Activated CD4-positive, CD25-positive, alpha-beta regulatory T cell treated with anti-CD3 and anti-CD28 coated beads, Interleukin-2, amount 50 U/mL, for 16 hours (primary cell): Measurements from ENCODE around the gene TCP1.
"Not testable (repeated sequence)": the region's sequence is repeated elsewhere in the genome, so short reads cannot be mapped to it uniquely, and the experiment has no call there.

Experiments used
- DNase-seq: peaks from one replicate; pipeline ENCODE4 v3.0.0-alpha.2; 2020; ENCODE audit warnings: low read depth, low spot score

TCP1 gene

DNA sequence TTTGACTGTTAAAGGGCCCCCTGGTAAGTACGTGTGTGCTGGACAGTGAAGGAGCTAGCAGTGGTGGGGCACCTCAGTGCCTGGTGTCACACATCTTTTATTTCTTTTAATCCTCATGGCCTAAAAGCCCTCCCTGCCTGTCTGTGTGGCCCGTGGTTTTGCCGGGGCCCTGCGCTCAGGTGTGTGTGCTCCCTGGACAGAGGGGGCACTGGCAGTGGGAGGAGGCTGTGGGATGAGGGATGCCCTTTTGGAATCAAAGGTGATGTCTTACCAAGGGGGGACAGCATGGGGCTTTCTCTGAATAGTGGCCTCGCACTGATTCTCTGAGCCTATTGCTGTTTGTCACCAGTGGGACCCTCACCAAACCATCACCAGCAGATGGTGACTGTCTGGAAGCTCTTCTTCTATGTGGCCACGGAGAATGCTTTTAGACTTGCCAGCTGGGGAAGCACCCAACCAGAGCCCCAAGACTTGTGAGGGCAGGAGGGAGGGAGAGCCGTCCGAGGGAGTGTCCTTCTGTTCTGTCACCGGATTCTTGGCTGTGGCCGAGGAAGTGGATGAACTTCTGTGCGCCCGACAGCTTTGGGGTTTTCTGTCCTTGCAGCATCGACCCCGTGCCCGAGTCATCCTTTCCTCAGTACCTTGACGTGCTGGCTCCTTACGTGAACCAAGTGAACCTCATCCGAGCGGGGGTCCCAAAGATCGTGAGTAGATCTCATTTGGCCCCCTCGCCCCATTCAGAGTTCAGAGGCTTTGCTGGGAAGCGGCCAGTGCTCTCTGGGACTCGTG is 28.7 kb upstream of the TCP1 start:
- no peak for DNase-seq

GRCh38 chr6:159816775-159817174 is 27.4 kb upstream of the TCP1 start:
- not testable (repeated sequence) for DNase-seq

DNA sequence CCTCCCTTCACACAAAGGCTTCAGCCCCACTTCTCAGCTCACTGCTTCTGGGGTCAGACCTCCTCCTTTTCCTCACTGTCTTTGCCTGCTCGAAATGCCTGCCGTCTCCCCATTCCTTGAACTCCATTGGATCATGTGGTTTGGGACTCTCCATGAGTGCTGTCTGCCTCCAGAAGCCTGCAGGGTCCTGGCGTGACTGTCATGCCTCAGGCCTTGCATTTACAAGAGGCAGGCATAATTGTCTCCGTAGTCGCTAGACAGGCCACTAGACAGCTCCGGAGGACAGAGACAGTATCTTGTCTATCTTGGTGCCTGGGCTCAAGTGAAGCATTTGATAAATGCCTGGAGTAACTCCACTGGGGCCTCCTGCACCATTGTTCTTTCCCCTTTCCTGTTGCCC is 26.0 kb upstream of the TCP1 start:
- no peak for DNase-seq

DNA sequence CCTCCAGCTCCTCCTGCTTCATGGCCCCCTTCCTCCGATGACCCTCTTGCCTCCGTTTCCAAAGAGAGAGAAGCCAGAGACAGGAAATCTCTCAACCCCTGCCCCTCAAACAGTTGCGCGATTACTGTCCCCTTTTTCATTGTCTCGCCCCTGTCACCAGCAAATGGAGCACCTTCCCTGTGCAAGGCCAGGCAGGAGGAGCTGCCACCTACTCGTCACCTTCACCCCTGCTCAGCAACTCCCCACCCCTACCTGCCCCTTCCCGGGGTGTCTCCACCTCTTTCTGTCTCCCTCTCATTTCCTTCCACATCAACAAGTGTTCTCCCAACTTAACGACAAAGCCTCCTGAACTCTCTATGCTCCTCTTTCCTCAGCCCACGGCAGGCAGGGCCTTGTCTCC is 24.4 kb upstream of the TCP1 start:
- DNase-seq: no peak

DNA sequence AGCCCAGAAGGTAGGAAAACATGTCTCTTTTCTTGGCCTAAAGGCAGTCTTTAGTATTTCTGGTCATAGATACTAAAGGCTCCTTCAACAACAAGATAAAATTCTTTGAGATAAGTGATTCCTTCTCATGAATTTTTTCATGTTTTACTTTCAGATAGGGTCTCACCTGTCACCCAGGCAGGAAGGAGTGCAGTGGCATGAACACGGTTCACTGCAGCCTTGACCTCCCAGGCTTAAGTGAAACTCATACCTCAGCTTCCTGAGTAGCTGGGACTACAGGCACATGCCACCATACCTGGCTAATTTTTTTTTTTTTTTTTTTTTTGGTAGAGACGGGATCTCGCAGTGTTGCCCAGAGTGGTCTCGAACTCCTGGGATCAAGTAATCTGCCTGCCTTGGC is 19.7 kb upstream of the TCP1 start:
- no peak for DNase-seq

GRCh38 chr6:159808647-159809046 is 19.2 kb upstream of the TCP1 start:
- DNase-seq: no peak

DNA sequence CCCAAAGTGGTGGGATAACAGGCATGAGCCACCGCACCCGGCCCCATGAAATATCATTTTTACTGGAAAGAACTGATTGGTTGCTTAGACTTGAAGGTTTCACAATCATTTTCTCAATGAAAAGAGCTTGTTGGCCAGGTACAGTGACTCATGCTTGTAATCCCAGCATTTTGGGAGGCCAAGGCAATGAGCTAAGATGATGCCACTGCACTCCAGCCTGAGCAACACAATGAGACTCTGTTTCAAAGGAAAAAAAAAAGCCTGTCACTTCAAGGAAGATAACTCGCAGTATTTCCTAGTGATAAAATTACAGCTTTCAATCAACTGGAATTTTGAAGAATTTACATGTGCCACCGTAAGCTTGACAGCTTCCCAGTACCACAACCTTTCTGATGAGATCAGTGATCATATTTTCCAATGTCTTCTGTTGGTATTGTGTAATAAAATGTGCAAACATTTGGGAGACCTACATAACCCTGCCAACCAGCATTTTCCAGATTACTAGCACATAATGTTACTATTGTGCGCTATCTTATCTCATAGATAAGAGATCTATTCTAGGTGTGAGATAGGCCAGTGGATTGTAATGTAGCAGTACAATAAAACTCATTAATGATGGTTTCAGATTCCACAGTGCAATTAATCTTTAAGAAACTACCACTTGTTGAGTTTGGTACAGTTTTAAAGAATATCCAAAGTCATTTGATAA is 17.9 kb upstream of the TCP1 start:
- no peak for DNase-seq

DNA sequence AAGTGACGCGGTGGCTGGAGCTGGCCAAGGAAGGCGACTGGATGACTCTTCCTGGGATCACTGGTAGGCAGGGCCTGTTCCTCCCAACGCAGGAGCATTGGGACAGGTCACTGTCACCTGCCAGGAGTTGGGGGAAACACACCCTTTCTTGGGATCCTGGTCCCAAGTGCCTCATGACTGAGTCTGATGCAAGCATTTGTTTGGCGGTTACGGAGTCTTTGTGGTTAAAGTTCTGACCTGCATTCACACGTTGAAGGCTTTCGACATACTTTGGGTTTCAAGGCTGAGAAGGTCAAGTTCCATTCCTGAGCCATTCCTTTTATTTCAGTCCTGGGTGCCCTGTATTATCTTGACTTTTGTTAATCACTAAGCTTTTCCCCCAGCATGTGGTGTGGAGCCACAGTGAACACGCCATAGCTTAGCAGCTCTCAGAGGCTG is 16.6 kb upstream of the TCP1 start:
- DNase-seq: no peak

DNA sequence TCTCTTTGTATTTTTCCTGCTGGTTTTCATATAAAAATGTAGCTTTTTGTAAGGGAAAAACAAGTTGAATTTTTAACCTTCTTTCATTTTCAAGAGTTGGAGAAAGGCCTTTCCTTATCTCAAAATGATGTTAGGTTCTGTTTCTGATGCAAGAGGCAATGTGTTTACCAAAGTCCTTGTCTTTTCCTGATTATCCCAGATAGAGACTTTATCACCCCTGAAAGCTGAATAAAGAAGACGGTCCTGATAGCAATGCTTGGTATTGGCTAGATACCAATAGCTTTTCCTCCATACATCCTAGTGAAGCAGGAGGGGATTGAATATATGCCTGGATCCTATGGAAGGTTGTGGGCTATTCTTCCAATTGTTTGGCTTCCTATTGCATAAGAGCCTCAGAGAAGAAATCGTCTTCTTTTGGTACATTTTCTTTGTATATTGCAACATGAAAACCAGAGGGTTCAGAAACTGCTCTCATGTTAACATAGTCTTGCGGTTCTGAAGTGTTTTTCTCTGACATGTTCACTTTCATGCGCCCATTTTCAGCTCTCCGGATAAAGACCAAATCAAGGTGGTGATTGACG is 16.1 kb upstream of the TCP1 start:
- DNase-seq: no peak

DNA sequence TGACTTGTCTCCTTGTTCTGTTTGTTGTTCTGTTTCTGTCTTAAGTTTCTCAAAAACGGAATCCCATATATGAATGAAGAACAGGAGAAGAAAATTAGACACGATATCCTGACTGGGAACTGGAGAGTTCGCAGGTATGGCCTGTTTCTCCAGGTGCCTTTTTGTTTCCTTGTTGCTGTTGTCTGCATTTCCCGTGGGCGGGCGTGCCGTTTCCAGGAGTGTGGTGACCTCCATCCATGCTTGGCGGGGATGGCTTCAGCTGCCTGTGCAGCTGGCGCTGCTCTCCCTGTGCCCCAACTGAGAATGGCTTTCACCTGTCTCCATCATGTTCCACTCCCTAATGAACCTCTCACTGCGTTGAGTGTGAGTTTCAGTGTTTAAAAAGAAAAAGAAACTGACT is 15.1 kb upstream of the TCP1 start:
- no peak for DNase-seq

DNA sequence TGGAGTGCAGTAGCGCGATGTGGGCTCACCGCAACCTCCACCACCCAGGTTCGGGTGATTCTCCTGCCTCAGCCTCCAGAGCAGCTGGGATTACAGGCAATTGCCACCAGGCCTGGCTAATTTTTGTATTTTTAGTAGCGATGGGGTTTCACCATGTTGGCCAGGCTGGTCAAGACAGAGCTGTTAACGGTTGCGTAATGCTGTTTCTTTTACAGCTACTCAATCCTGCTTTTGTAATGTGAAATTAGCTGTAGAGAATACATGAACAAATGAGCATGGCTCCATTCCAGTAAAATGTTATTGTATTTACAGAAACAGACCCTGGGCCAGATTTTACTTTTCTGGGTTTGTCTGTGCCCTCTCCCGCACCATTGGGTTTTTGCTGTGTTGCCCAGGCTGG is 12.5 kb upstream of the TCP1 start:
- no peak for DNase-seq

- DNase-seq: no peak
Observed at GRCh38 chr6:159800141-159800865, 10.9 kb upstream of the TCP1 start, which contains the start of gene PNLDC1. TSS of gene PNLDC1 (plus strand) at chr6:159800276. CDS start at chr6:159800308, 32 bp downstream.

DNA sequence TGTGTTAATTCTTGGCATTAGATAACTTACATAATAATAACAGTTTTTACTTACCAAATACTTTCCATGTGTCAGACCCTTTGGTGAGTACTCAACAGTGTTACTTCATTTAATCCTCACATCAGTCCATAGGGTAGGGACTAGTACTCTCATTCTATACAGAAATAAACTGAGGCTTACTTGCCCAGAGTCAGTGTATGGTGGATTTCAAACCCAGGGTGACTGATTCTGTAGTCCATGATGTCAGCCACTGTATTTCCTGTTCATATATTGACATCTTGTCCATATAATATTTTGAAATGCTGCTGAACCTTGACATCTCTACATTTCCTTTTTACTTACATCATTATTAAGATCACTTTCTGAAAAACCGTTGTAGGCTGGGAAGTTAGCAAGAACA is 8.2 kb upstream of the TCP1 start:
- no peak for DNase-seq

DNA sequence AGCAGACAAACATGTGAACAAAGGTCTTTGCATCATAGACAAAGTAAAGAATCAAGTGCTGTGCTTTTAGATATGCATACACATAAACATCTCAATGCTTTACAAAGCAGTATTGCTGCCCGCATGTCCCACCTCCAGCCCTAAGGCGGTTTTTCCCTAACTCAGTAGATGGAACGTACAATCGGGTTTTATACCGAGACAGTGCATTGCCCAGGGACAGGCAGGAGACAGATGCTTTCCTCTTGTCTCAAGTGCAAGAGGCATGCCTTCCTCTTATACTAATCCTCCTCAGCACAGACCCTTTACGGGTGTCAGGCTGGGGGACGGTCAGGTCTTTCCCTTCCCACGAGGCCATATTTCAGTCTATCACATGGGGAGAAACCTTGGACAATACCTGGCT is 5.6 kb upstream of the TCP1 start:
- not testable (repeated sequence) for DNase-seq

DNA sequence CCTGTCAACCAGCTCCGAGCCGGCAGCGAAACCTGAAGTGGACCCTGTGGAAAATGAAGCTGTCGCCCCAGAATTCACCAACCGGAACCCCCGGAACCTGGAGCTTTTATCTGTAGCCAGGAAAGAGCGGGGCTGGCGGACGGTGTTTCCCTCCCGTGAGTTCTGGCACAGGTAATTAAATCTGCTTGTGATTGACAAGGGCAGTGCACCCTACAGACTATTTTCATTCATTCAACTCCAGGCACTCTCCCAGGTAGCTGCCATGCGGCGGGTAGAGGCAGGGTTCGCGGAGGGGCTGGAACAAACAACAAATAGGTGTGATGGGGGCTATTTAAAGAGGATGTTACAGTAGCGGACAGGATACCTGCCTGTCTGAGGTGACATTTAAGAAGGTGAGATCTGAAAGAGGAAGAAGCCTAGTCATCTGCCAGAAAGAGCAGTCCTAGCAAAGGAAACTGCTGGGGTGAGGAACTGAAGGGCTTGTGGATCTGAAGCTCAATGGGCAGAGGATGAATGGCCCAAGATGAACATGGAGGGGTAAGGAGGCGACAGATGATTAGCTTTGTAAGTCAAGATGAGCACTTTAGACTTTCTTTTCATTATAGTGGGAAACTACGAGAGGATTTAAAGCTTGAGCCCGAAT is 1.7 kb upstream of the TCP1 start:
- DNase-seq: no peak

DNA sequence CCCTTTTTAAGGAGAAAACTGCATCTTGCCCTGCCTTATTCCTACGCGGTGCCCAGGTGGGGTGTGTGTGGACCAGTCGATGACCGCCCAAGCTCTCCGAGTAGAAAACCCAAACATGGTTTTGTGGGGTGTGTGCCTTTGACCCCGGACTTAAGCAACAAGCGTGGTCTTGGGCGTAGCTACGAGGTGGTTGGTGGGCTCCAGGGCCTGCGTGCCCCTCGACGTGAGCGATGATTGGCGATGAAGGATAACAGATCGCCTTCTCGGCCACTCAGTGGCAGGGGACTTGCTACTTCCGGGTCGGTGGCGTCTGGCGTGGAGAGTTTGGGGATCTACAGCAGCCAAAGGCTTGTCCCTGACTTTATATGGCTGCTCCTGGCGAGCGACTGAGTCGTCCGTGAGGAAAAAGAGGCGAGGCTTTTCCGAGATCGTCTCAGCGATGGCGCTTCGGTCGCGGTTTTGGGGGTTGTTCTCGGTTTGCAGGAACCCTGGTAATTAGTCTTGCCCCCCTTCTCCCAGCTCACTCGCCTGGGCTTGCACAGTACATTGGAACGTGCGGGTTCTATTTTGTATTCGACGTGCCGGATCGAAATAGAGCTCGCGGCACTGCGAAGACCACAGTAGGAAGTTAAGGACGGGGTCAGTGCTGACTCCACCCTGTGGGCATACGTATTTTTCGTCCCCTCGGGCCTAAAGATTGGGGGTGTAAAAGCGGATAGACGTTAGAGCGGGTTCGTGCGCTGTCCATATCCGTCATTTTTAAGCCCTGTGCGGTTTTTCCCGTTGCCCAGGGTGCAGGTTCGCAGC is 950 bp upstream of the TCP1 start, which contains the start of gene MRPL18:
Gene MRPL18 (plus strand): TSS at position 319 of the 807 bp plus-strand sequence. CDS start 121 bp downstream, at position 440.
- peak; percentile 82 for DNase-seq

DNA sequence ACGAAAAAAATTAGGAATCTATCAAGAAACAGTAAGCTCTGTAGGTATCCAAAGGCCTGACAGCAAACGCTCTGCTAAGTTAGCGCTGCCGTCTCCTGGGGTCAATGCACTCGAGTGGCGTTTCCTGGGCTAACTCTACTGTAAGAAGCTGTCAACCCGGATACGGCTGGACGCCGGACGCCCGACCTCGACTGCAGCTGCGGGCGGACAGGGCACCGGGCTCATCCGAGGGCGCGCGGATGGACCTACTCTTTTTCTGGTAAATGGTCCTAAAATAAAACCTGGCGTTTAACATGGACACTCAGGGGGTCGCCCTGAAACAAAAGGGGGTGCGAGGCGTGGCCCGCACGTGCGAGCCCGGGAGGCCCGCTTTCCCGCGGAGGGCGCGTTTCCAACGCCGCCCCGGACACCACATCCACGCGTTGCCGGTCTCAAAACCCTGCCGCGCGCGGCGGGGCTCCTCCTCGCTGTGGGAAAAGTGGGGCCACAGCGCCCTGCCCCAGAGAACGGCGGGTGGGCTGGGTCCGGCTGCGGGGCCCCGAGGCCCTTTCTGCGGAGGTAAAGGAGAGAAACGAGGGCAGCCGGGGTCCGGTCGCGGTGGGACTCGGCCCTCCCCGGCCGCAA is 537 bp downstream of the TCP1 start:
- no peak for DNase-seq

- no peak for DNase-seq
Observed at GRCh38 chr6:159788276-159788675, 1.1 kb downstream of the TCP1 start.

GRCh38 chr6:159778542-159779103 is 10.8 kb downstream of the TCP1 start:
- no peak for DNase-seq

- DNase-seq: no peak
Observed at GRCh38 chr6:159778131-159778530, 11.3 kb downstream of the TCP1 start.
